Activated gamma-delta T cell treated with anti-CD3 and anti-CD28 coated beads, Interleukin-2, amount 50 U/mL, for 16 hours (primary cell): Measurements from ENCODE around the gene KLK8.
"Not testable (repeated sequence)": the region's sequence is repeated elsewhere in the genome, so short reads cannot be mapped to it uniquely, and the experiment has no call there.

Experiments used
- DNase-seq: peaks from one replicate; pipeline ENCODE4 v3.0.0-alpha.2; 2020; ENCODE audit warnings: low read depth

KLK8 gene

GRCh38 chr19:50981587-50982146 lies 19.7 kb downstream of the KLK8 start:
- no peak for DNase-seq

- no peak for DNase-seq
Measured at GRCh38 chr19:50980208-50980607, 21.2 kb downstream of the KLK8 start.

- DNase-seq: no peak
Measured at GRCh38 chr19:50979758-50980157, 21.6 kb downstream of the KLK8 start.

GRCh38 chr19:50978772-50979390 lies 22.5 kb downstream of the KLK8 start:
- no peak for DNase-seq

GRCh38 chr19:50977626-50978025 lies 23.8 kb downstream of the KLK8 start:
- no peak for DNase-seq

DNA sequence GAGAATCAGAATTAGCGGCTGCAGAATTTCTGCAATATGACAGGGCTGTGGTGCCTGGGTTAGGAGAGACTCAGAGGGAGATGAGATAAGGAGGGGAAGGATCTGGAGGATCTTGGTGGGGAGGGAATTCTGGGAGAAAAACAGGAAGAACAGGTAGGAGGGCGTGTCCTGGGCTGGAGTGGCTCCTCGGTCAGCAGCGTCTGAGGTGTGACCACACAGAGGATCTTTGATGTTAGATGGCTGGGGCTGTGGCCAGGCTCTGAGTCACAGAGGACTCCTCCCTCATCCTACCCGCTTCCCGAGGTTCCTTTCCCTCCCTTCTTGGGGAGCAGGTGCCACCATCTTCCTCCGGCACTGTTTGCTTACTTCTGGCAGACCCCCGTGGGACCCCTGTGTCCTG lies 25.6 kb downstream of the KLK8 start:
- no peak for DNase-seq

DNA sequence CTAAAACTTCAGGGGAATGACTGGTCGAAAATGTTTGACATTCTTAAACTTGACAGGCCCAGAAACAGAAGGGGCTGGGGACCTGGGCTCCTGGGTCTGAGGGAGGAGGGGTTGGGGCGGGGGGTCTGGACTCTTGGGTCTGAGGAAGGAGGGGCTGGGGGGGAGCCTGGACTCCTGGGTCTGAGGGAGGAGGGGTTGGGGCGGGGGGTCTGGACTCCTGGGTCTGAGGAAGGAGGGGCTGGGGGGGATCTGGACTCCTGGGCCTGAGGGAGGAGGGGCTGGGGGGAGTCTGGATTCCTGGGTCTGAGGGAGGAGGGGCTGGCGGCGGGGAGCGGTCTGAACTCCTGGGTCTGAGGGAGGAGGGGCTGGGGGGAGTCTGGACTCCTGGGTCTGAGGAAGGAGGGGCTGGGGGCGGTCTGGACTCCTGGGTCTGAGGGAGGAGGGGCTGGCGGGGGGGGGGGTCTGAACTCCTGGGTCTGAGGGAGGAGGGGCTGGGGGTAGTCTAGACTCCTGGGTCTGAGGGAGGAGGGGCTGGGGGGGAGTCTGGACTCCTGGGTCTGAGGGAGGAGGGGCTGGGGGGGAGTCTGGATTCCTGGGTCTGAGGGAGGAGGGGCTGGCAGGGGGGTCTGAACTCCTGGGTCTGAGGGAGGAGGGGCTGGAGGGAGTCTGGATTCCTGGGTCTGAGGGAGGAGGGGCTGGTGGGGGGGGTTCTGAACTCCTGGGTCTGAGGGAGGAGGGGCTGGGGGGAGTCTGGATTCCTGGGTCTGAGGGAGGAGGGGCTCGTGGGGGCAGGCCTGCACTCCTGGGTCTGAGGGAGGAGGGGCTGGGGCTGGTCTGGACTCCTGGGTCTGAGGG lies 26.5 kb downstream of the KLK8 start:
- no peak for DNase-seq

DNA sequence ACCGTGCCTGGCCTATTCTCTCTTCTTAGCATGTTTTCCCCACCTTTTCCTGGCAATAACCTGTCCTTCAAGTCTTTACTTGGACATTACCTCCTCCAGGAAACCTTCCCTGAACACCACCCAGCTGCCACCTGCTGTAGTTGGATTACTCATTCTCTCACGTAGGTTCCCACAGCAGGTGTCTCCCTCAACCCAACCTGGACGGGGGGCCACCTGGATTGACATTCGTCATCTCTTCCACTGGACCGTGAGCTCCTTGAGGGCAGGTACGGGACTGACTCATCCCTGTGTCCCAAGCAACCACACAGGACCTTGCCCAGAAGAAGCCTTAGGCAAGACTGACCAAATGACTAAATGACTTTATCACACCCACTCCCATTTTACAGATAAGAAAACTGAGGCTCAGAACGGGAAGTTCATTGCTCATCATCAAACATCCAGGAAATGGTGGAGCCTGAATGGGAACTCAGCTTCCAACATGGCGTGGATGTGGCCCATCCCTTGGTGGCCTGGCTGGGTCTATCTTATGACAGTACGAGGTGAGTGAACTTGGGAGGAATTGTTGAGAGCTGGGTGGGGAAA lies 28.5 kb downstream of the KLK8 start:
- DNase-seq: no peak

- DNase-seq: not testable (repeated sequence)
Measured at GRCh38 chr19:50969810-50970209, 31.6 kb downstream of the KLK8 start.

- no peak for DNase-seq
Measured at GRCh38 chr19:50969413-50969760, 32.0 kb downstream of the KLK8 start, which contains the start of gene KLK6. Gene KLK6, minus strand, starts transcription at chr19:50969591. Its CDS starts 1,487 bp downstream, at chr19:50968104.

- DNase-seq: no peak
Measured at GRCh38 chr19:50968716-50969412, 32.5 kb downstream of the KLK8 start.

GRCh38 chr19:50967929-50968715 lies 33.3 kb downstream of the KLK8 start:
- no peak for DNase-seq

DNA sequence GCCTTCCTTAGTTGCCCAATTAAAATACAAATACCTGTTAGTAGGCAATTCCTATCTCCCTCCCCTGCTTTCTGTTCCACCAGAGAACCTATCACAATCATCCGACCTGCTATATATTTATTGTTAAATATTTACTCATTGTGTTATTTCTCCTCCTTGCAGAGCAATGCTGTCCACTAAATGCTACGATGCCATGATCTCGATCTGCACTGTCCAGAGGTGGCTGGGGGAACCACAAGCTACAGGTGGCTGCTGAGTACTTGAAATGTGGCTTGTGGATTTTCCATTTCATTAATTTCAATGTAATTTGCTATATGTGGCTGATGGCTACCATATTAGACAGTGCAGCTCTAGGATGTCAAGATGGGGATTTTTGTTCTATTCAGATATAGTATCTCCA lies 37.1 kb downstream of the KLK8 start:
- DNase-seq: no peak

DNA sequence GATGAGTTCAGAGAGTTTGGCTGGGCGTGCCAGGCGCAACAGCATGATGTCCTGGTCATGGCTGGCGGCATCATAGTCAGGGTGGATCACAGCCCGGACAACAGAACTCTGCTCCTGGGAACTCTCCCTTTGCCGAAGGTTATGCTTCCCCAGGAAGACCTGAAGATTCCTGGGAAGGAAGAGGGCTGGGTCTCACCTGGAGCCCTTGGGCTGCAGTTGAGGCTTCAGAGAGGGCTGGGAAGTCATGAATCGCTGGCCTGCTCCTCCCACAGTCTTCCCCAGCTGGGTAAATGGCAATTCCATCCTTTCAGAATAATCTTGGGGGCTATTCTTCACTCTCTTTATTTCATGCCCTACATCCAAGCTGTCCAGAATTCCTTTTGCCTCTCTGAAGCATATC lies 38.0 kb downstream of the KLK8 start:
- no peak for DNase-seq

DNA sequence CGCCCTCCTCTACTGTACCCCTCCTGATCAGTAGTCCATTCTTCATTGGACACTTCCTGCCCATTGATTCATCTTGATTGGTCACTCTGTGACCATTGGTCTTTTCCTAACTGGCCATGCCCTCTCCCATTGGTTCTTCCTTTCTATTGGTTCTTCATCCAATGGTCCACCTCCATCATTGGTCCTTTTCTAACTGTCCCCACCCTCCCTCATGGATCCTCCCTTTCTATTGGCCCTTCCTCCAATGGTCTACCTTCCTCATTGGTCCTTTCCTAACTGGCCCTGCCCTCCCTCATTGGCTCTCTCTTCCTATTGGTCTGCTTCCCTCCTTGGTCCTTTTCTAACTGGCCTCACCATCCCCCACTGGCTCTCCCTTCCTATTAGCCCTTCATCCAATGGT lies 39.2 kb downstream of the KLK8 start:
- DNase-seq: no peak

- no peak for DNase-seq
Measured at GRCh38 chr19:50959731-50960500, 41.5 kb downstream of the KLK8 start.

- no peak for DNase-seq
Measured at GRCh38 chr19:50957587-50957986, 43.8 kb downstream of the KLK8 start.

DNA sequence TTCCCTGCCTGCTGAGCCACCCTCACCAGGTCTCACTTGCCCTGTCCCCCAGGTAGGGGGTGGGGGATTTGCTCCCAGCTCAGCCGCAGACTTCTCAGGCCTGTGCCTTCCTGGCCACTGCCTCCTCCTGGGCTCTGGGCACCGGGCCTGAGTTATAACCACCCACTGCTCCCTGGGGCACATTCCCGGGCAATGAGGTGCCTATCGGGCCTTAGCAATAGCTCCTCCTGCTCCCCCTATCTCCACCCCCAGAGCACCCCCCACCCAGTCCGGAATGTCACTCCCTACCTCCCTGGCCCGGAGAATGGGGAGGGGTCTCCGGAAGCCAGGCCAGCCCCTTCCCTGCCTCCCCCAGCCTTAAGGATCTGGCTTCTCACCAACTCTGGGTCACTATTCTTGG lies 48.5 kb downstream of the KLK8 start, which contains the start of gene KLK5:
Gene KLK5 (minus strand): TSS at position 129 of the 400 bp plus-strand sequence. CDS start 381 bp downstream, outside the sequence.
- no peak for DNase-seq

- no peak for DNase-seq
Measured at GRCh38 chr19:50949861-50950260, 51.5 kb downstream of the KLK8 start.

DNA sequence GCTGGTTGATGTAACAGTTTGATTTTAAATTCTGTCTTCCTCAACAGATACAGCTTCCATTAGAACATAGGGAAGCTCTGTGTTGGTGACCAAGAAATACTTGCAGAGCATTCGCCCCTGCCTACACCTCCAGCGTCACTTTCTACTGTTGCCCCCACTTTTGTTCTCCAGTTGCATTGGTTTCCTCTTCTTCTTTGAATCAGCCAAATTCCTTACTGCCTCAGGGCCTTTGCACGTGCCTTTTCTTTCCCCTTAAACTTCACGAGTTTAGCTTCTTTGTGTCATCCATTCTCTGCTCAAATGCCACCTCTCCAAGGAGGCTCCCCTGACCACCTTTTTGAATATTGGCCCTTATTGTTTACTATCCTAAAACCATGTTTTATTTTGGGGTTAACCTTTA lies 54.3 kb downstream of the KLK8 start:
- no peak for DNase-seq
